Measurements from ENCODE around the gene SLC22A14. TPM values are rescaled to one million over a fixed set of nuclear protein-coding genes. Genes with fewer than 3 reads are reported as not detected.
A peak's percentile ranks its signal among the peaks of the same experiment; 100 is the strongest.
"Not testable (repeated sequence)": the region's sequence is repeated elsewhere in the genome, so short reads cannot be mapped to it uniquely, and the experiment has no call there.

The SLC22A14 gene
- total RNA-seq, 1 donor: not detected

- no peak for TF ChIP-seq CTCF (IDR thresholded peaks at IDR 0.05; ENCODE audit: insufficient read depth, low read length)
- H3K4me3 ChIP-seq (ENCODE audit: low read depth, low read length): no peak overlapping the region
- DNase-seq (ENCODE audit: low read depth): no peak
Measured at GRCh38 chr3:38318766-38319671, 36.9 kb downstream of the SLC22A14 start.

GRCh38 chr3:38320638-38321037 is 38.5 kb downstream of the SLC22A14 start:
- DNase-seq (ENCODE audit: low read depth); H3K4me3 ChIP-seq (ENCODE audit: low read depth, low read length): not testable (repeated sequence)

GRCh38 chr3:38323060-38323459 is 41.0 kb downstream of the SLC22A14 start:
- TF ChIP-seq CTCF (IDR thresholded peaks at IDR 0.05; ENCODE audit: insufficient read depth, low read length): no peak
- DNase-seq (ENCODE audit: low read depth): no peak
- H3K4me3 ChIP-seq (ENCODE audit: low read depth, low read length): no peak overlapping the region

GRCh38 chr3:38325256-38325655 is 43.2 kb downstream of the SLC22A14 start:
- no peak overlapping the region for H3K4me3 ChIP-seq (ENCODE audit: low read depth, low read length)
- TF ChIP-seq CTCF (IDR thresholded peaks at IDR 0.05; ENCODE audit: insufficient read depth, low read length): no peak
- DNase-seq (ENCODE audit: low read depth): no peak

- no peak for TF ChIP-seq CTCF (IDR thresholded peaks at IDR 0.05; ENCODE audit: insufficient read depth, low read length)
- H3K4me3 ChIP-seq (ENCODE audit: low read depth, low read length): no peak overlapping the region
- peak; percentile 40 for DNase-seq (ENCODE audit: low read depth)
Measured at GRCh38 chr3:38327335-38328009, 45.4 kb downstream of the SLC22A14 start.

- H3K4me3 ChIP-seq (ENCODE audit: low read depth, low read length): no peak overlapping the region
- TF ChIP-seq CTCF (IDR thresholded peaks at IDR 0.05; ENCODE audit: insufficient read depth, low read length): no peak
- DNase-seq (ENCODE audit: low read depth): no peak
Measured at GRCh38 chr3:38331257-38332022, 49.3 kb downstream of the SLC22A14 start.

GRCh38 chr3:38332201-38332600 is 50.1 kb downstream of the SLC22A14 start:
- H3K4me3 ChIP-seq (ENCODE audit: low read depth, low read length): no peak overlapping the region
- no peak for DNase-seq (ENCODE audit: low read depth)
- TF ChIP-seq CTCF (IDR thresholded peaks at IDR 0.05; ENCODE audit: insufficient read depth, low read length): no peak

All from fibroblast of the aortic adventitia (primary cell).